Measurements from ENCODE around the gene PRR14. TPM values are rescaled to one million over a fixed set of nuclear protein-coding genes. Genes with fewer than 3 reads are reported as not detected.
"Not testable (repeated sequence)": the region's sequence is repeated elsewhere in the genome, so short reads cannot be mapped to it uniquely, and the experiment has no call there.

Gene PRR14
- total RNA-seq, 1 donor from 2014 or later, result 8.4 TPM

DNA sequence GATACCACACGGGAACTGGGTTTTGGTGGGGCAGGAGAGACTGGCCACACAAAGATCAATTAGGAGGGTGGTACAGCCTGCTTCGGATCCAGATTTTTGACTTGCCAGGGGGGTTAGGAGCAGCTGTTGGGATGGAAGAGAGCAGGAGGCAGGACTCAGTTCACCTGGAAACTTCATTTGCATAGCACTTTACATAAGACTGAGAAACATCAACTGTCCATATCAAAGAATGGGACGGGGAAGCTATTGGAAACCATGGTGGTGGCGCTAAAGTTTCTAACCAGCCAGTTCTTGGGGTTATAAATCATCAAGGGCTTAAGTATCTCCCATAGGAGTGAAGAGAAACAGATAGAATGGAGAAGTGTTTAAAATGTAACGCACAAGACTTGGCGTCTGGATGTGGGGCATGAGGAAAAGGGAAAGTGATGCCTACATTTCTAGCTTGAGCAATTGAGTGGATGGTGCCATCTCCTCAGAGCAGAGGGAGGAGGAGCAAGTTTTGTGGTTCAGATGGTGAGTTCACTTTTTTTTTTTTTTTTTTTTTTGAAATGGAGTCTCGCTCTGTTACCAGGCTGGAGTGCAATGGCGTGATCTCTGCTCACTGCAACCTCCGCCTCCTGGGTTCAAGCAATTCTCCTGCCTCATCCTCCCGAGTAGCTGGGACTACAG lies 41.8 kb downstream of the PRR14 start:
- no peak for DNase-seq

DNA sequence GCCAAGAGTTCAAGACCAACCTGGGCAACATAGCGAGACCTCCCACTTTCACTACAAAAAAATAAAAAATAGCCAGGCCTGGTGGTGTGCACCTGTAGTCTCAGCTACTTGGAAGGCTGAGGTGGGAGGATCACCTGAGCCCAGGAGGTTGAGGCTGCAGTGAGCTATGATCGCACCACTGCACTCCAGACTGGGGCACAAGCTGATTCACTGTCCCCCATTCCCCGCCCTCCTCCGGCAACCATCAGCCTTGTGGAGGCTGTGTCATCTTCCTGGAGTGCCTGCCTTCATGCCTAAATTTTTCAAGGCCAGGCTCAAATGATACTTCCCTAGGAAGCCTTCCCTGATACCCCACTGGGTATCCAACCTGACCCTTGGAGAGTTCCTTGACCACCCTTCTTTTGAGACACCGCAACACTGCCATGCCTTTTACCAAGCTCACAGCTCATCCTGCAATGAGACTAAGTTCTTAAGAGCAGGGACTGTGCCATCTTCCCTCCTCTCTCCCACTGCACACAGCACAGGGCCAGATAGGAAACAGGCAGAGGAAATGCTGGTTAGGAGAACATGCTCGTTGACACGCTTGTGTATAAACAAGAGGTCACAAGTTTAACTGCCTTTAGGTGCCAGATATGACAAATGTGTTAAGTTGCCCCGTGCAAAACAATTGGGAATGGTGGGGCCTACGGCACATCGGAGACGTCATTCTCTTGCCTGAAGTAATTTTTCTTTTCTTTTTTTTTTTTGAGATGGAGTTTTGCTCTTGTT lies 44.4 kb downstream of the PRR14 start:
- DNase-seq, result no peak

DNA sequence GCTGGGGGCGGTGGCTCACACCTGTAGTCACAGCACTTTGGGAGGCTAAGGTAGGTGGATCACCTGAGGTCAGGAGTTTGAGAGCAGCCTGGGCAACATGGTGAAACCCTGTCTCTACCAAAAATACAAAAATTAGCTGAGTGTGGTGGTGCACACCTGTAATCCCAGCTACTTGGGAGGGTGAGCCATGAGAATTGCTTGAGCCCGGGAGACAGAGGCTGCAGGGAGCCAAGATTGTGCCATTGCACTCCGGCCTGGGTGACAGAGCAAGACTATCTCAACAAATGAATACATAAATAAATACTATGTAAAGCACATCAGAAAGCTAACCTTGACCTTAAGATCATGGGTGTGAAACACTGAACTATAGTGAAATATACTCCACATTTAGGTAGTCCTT lies 45.9 kb downstream of the PRR14 start:
- not testable (repeated sequence) for DNase-seq

DNA sequence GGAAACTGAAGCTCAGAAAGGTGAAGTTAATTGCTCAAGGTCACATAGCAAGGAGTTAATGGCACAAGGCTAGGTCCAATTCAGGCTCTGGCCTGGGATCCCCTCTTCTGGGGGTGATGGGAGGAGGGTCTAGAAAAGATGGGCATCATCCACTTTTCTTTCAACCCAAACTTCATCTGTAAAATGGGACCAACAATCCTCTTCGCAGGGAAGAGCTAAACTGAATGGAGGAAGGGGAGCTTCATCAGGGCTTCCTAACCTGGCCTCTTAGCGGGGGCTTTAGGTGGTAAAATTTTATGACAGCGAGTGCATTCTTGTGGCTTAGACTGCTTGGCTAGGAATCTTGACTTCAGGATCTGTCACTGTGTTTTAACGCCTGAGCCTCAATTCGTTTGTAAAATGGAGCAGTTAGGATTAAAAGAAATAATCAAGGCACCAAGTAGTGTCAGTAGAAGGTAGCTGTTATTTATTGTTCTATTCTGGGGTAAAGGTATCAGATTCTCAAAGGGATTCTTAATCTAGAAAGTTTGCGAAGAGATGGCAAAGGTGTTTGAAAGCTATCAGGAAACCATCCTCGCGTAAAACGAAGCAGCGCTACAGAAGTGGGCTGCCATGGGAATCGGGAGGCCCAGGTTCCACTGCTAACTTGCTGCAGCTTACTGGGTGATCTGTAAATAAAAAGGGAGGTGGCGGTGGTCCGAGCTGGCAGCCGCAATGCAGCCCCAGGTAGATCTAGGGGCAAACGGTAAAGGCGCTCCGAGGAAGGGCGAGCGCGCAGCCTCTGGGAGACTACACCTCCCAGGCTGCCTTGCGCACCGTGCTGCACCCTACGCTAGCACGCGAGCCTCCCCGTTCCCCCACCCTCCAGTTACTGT lies 46.7 kb downstream of the PRR14 start:
- DNase-seq, result peak; percentile 97

DNA sequence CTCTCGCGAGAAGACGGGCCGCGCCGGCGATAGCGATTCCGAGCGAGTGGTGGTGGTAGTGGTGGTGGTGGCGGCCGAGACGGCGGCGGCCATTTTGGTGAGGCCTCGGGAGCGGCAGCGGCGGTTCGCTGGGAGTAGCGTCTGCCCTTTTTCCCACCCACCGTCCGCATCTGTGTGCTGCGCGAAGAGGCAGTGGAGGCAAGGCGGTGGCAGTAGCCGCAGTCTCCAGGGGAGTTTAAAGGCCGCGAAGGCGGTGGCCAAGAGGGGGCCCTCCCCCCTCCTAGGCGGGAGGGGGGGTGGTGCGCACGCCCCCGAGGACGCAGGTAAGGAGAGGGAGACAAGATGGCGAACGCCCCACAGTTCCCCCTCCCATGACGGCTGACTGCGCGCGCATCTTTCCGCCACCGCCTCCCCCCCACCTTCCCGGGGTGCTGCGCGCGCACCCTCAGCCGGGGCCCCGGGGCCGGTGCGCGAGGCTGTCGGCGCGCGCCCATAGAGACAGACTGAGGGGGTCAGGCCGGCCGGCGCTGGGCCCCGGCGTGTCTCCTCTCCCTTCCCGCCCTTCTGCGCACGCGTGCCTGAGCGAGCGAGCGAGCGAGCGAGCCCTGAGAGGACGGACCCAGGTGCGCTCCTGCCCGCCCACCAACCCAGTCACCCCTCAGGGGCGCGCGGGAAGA lies 47.5 kb downstream of the PRR14 start:
- peak; percentile 89 for DNase-seq

- peak; percentile 86 for DNase-seq
Observed at GRCh38 chr16:30698816-30699614, 48.3 kb downstream of the PRR14 start, which contains the start of gene SRCAP. Gene SRCAP, plus strand, starts transcription at chr16:30699171. Its CDS starts 1,654 bp downstream, at chr16:30700825.

GRCh38 chr16:30699615-30700099 lies 48.9 kb downstream of the PRR14 start:
- no peak for DNase-seq

- no peak for DNase-seq
Observed at GRCh38 chr16:30700491-30700890, 49.7 kb downstream of the PRR14 start.

DNA sequence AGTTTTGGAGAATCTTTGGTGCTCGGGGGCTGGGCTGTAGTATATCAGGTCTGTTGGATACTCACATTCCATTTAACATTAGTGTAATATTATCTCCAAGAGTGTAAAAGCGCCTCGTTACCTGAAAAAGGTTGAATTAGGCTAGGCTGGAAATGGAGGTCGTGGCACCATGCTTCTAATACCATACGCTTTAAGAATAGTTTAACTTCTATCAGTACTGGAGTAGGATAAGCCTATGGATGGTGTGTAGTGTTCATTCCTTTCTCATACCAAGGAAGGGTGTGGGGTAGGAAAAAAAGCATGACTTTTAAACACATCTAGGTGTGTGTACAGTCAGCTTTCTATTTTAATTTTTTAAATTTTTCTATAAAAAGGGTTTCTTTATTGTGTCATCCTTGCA lies 50.2 kb downstream of the PRR14 start:
- DNase-seq, result no peak

- not testable (repeated sequence) for DNase-seq
Observed at GRCh38 chr16:30703071-30703470, 52.3 kb downstream of the PRR14 start.

- DNase-seq, result no peak
Observed at GRCh38 chr16:30703971-30704370, 53.2 kb downstream of the PRR14 start.

Small RNA genes lying within 50 kb of the gene (small RNA-seq; reads per million reads assigned to genes)
- gene AC093249.1 (ENCODE audit: low replicate concordance) (not detected), gene RNU6-1043P (ENCODE audit: low replicate concordance) (not detected), gene RNU6-416P (ENCODE audit: low replicate concordance) (not detected)

Other genes with a start within 250 kb of the PRR14 start
- 4.7 TPM for gene ZNF771, start 243.4 kb upstream of the PRR14 start, total RNA-seq
- 14.3 TPM for gene DCTPP1, start 220.9 kb upstream of the PRR14 start, total RNA-seq
- 13.1 TPM for gene SEPHS2, start 205.1 kb upstream of the PRR14 start, total RNA-seq
- 6.1 TPM for gene ITGAL, start 178.2 kb upstream of the PRR14 start, total RNA-seq
- gene ZNF768, start 124.4 kb upstream of the PRR14 start, total RNA-seq, result 11.2 TPM
- 5.8 TPM for gene ZNF747, start 116.1 kb upstream of the PRR14 start, total RNA-seq
- 4.1 TPM for gene ZNF764, start 92.6 kb upstream of the PRR14 start, total RNA-seq
- gene ZNF688, start 79.2 kb upstream of the PRR14 start, total RNA-seq, result 8.9 TPM
- 9.8 TPM for gene ZNF785, start 65.3 kb upstream of the PRR14 start, total RNA-seq
- 3.3 TPM for gene ZNF689, start 40.6 kb upstream of the PRR14 start, total RNA-seq
- 17.3 TPM for gene FBRS, start 7.5 kb downstream of the PRR14 start, total RNA-seq
- 17.1 TPM for gene SRCAP, start 48.2 kb downstream of the PRR14 start, total RNA-seq
- gene PHKG2, start 97.5 kb downstream of the PRR14 start, total RNA-seq, result 13.6 TPM
- 0.79 TPM for gene CFAP119, start 111.1 kb downstream of the PRR14 start, total RNA-seq
- gene RNF40, start 111.4 kb downstream of the PRR14 start, total RNA-seq, result 48.4 TPM
- 5.2 TPM for gene ZNF629, start 136.2 kb downstream of the PRR14 start, total RNA-seq
- 20.7 TPM for gene BCL7C, start 243.1 kb downstream of the PRR14 start, total RNA-seq
- 0.59 TPM for gene CTF1, start 245.7 kb downstream of the PRR14 start, total RNA-seq

All from skin of body (tissue), 3 donors.